Superior temporal gyrus (tissue), 1 donor: Measurements from ENCODE around the gene WDR1.

Experiments
- DNase-seq: peaks from one replicate; pipeline ENCODE4 v3.0.0-alpha.2; 2016; ENCODE audit errors: extremely low spot score

Gene WDR1

GRCh38 chr4:10041036-10041435 lies 75.6 kb downstream of the WDR1 start:
- no peak for DNase-seq

- no peak for DNase-seq
Measured at GRCh38 chr4:10040049-10040892, 76.3 kb downstream of the WDR1 start.

- DNase-seq, result no peak
Measured at GRCh38 chr4:10036807-10037342, 79.7 kb downstream of the WDR1 start.

GRCh38 chr4:10035130-10035529 lies 81.5 kb downstream of the WDR1 start:
- no peak for DNase-seq

GRCh38 chr4:10034612-10035104 lies 81.9 kb downstream of the WDR1 start:
- no peak for DNase-seq

- no peak for DNase-seq
Measured at GRCh38 chr4:10034136-10034535, 82.5 kb downstream of the WDR1 start.

- no peak for DNase-seq
Measured at GRCh38 chr4:10033191-10033881, 83.3 kb downstream of the WDR1 start.

GRCh38 chr4:10032625-10033024 lies 84.0 kb downstream of the WDR1 start:
- DNase-seq, result no peak

GRCh38 chr4:10031668-10032590 lies 84.7 kb downstream of the WDR1 start:
- DNase-seq, result no peak

GRCh38 chr4:10030972-10031667 lies 85.5 kb downstream of the WDR1 start:
- DNase-seq, result peak; percentile 72

- DNase-seq, result no peak
Measured at GRCh38 chr4:10029403-10029802, 87.2 kb downstream of the WDR1 start.

GRCh38 chr4:10028910-10029309 lies 87.7 kb downstream of the WDR1 start:
- DNase-seq, result no peak

- no peak for DNase-seq
Measured at GRCh38 chr4:10026485-10026884, 90.1 kb downstream of the WDR1 start.

- DNase-seq, result no peak
Measured at GRCh38 chr4:10025230-10025806, 91.3 kb downstream of the WDR1 start.
